Right lobe of liver (tissue), 4 donors: ENCODE measurements around the gene NEK4.

ENCODE experiments used
- POLR2A ChIP-seq: fragments of 450-650 bp; IDR thresholded peaks from one replicate; pipeline ENCODE4 v1.6.1; 2017; ENCODE audit warnings: antibody characterized with exemption, mild to moderate bottlenecking
- TF ChIP-seq, protein P1 (sequence below), 4 donors: fragments of 200-600 bp in 3 of 4; fragments of 450-650 bp in 1 of 4; IDR thresholded peaks; one replicate each; pipeline versions ENCODE4 v1.5.1 to v1.8.0; 2016 to 2022; ENCODE audit warnings: antibody characterized with exemption in 4 of 4, mild to moderate bottlenecking in 2 of 4
- donor health status: DM: no; HTN: no; CAD: no.
- donor health status: DM: no; HTN: no; CAD: no.
- donor health status: DM: no; HTN: yes; CAD: no.

GRCh38 chr3:52685285-52685708 is 85.4 kb downstream of the NEK4 start:
- TF ChIP-seq POLR2A, result no peak
- TF ChIP-seq, protein P1, sequence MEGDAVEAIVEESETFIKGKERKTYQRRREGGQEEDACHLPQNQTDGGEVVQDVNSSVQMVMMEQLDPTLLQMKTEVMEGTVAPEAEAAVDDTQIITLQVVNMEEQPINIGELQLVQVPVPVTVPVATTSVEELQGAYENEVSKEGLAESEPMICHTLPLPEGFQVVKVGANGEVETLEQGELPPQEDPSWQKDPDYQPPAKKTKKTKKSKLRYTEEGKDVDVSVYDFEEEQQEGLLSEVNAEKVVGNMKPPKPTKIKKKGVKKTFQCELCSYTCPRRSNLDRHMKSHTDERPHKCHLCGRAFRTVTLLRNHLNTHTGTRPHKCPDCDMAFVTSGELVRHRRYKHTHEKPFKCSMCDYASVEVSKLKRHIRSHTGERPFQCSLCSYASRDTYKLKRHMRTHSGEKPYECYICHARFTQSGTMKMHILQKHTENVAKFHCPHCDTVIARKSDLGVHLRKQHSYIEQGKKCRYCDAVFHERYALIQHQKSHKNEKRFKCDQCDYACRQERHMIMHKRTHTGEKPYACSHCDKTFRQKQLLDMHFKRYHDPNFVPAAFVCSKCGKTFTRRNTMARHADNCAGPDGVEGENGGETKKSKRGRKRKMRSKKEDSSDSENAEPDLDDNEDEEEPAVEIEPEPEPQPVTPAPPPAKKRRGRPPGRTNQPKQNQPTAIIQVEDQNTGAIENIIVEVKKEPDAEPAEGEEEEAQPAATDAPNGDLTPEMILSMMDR (IDR thresholded peaks at IDR 0.05), result no peak
